Fibroblast of lung (primary cell): Measurements from ENCODE around the gene HCN2. TPM values are rescaled to one million over a fixed set of nuclear protein-coding genes. Genes with fewer than 3 reads are reported as not detected.

ENCODE experiments used
- DNase-seq, 2 donors: peaks; one replicate each; pipeline versions ENCODE4 v3.0.0 to v3.0.0-alpha.2; 2010; ENCODE audit warnings: low read depth in 2 of 2
- H2AFZ ChIP-seq: 2 replicates; pipeline ENCODE4 v1.5.1; 2012; ENCODE audit warnings: low read length, control low read depth, inconsistent platforms
- H3K27ac ChIP-seq: 2 replicates; pipeline ENCODE4 v1.5.1; 2011; ENCODE audit warnings: low read length, control low read depth; ENCODE audit not compliant: insufficient read depth
- H3K27me3 ChIP-seq: 2 replicates; pipeline ENCODE4 v1.5.1; 2011; ENCODE audit warnings: mild to moderate bottlenecking, low read length; ENCODE audit not compliant: control insufficient read depth, insufficient read depth
- H3K36me3 ChIP-seq: 2 replicates; pipeline ENCODE4 v1.5.1; 2011; ENCODE audit warnings: low read length; ENCODE audit not compliant: control insufficient read depth, insufficient read depth
- H3K4me1 ChIP-seq: 2 replicates; pipeline ENCODE4 v1.5.1; 2011; ENCODE audit warnings: low read length; ENCODE audit not compliant: control insufficient read depth, insufficient read depth; ENCODE audit errors: extremely low read depth
- H3K4me2 ChIP-seq: 2 replicates; pipeline ENCODE4 v1.5.1; 2011; ENCODE audit warnings: low read length, control low read depth; ENCODE audit not compliant: insufficient read depth; ENCODE audit errors: extremely low read depth
- H3K4me3 ChIP-seq, 4 experiments: fragments of 200-600 bp in 1 of 4; sonication (generic) in 1 of 4; replicated peaks in 1 of 4; 2 replicates each; pipeline ENCODE4 v1.5.1; 2011 to 2016; ENCODE audit warnings: low read length in 4 of 4, low read depth in 3 of 4, mild to moderate bottlenecking in 3 of 4, control low read depth in 2 of 4, inconsistent platforms in 1 of 4, mixed read lengths in 1 of 4; ENCODE audit not compliant: insufficient read depth in 1 of 4; ENCODE audit errors: control extremely low read depth in 1 of 4
- H3K79me2 ChIP-seq: 2 replicates; pipeline ENCODE4 v1.5.1; 2012; ENCODE audit warnings: mild to moderate bottlenecking, low read length, inconsistent platforms; ENCODE audit not compliant: control insufficient read depth, insufficient read depth
- H3K9ac ChIP-seq: 2 replicates; pipeline ENCODE4 v1.5.1; 2011; ENCODE audit warnings: mild to moderate bottlenecking, low read length, control low read depth; ENCODE audit not compliant: insufficient read depth
- H3K9me3 ChIP-seq: 2 replicates; pipeline ENCODE4 v1.5.1; 2012; ENCODE audit warnings: low read depth, low read length; ENCODE audit not compliant: control insufficient read depth, insufficient read depth
- H4K20me1 ChIP-seq: 2 replicates; pipeline ENCODE4 v1.5.1; 2011; ENCODE audit warnings: low read length; ENCODE audit not compliant: control insufficient read depth, insufficient read depth; ENCODE audit errors: extremely low read depth
- CTCF ChIP-seq, 2 donors: IDR thresholded peaks in 1 of 2; conservative IDR thresholded peaks in 1 of 2; 1 replicate in 1 of 2; 2 replicates in 1 of 2; pipeline ENCODE4 v1.5.1; 2011 to 2012; ENCODE audit warnings: low read length in 2 of 2, control low read depth in 1 of 2, inconsistent platforms in 1 of 2, low read depth in 1 of 2, mild to moderate bottlenecking in 1 of 2
- EZH2 ChIP-seq: IDR thresholded peaks from 2 replicates; pipeline ENCODE4 v1.5.1; 2012; ENCODE audit warnings: low read length, control low read depth, mild to moderate bottlenecking; ENCODE audit errors: missing control alignments
- polyA plus RNA-seq, 2 donors: library from polyadenylated mRNA; depleted of rRNA in 1 of 2; stranded (reverse) in 1 of 2; unstranded in 1 of 2; fragments of >200 nt; gene quantifications; 2 replicates each; pipeline ENCODE4 v1.2.1, GENCODE V29; 2011 to 2012; ENCODE audit warnings: missing spikeins in 1 of 2
- total RNA-seq: library from RNA; depleted of rRNA; stranded (reverse); fragments of >200 nt; gene quantifications from 2 replicates; pipeline ENCODE4 v1.2.1, GENCODE V29; 2014

Gene HCN2
- total and polyA plus RNA-seq, 2 donors (not counting 1 experiment from before 2014, with no cell fraction given), result 0.49 to 0.50 TPM

- TF ChIP-seq EZH2 (no peak), CTCF (conservative IDR thresholded peaks at IDR 0.05 in 1 of 2, IDR thresholded peaks at IDR 0.05 in 1 of 2; ENCODE audit: low read depth in 1 of 2, low read length in 2 of 2) (no peak)
- Histone ChIP-seq H3K36me3 (peaks cover 21% of the 10 kb centered on the region), H3K27ac (no peak overlapping the region), H3K4me1 (no peaks in the 10 kb centered on the region), H3K27me3 (no peaks in the 10 kb centered on the region), H3K4me2 (no peak overlapping the region), H3K9ac (no peak overlapping the region), H4K20me1 (no peaks in the 10 kb centered on the region), H3K9me3 (no peaks in the 10 kb centered on the region), H3K4me3 (no peak overlapping the region), H3K79me2 (peaks cover 61% of the 10 kb centered on the region), H2AFZ (no peak overlapping the region)
- DNase-seq, result no peak
Observed at GRCh38 chr19:652467-653389, 63.0 kb downstream of the HCN2 start.

- peaks cover 68% of the 10 kb centered on the region for H3K79me2 ChIP-seq
- H2AFZ ChIP-seq, result no peak overlapping the region
- H3K4me1 ChIP-seq, result no peaks in the 10 kb centered on the region
- no peak overlapping the region for H3K4me3 ChIP-seq
- H3K27ac ChIP-seq, result no peak overlapping the region
- H3K27me3 ChIP-seq, result no peaks in the 10 kb centered on the region
- TF ChIP-seq CTCF (conservative IDR thresholded peaks at IDR 0.05 in 1 of 2, IDR thresholded peaks at IDR 0.05 in 1 of 2; ENCODE audit: low read depth in 1 of 2, low read length in 2 of 2), result no peak
- no peak for TF ChIP-seq EZH2
- no peaks in the 10 kb centered on the region for H3K9me3 ChIP-seq
- H4K20me1 ChIP-seq, result no peaks in the 10 kb centered on the region
- no peak overlapping the region for H3K4me2 ChIP-seq
- H3K36me3 ChIP-seq, result peaks cover 20% of the 10 kb centered on the region
- DNase-seq, result no peak
- H3K9ac ChIP-seq, result no peak overlapping the region
Observed at GRCh38 chr19:653425-653824, 63.7 kb downstream of the HCN2 start.

- Histone ChIP-seq H2AFZ (no peak overlapping the region), H3K4me3 (no peak overlapping the region), H3K4me2 (no peak overlapping the region), H3K27ac (no peak overlapping the region), H3K36me3 (peaks cover 16% of the 10 kb centered on the region), H3K79me2 (peaks cover 91% of the 10 kb centered on the region), H3K9me3 (no peaks in the 10 kb centered on the region), H3K4me1 (peaks cover 4% of the 10 kb centered on the region), H3K27me3 (no peaks in the 10 kb centered on the region), H4K20me1 (peaks cover 3% of the 10 kb centered on the region), H3K9ac (no peak overlapping the region)
- DNase-seq, result no peak
- no peak for TF ChIP-seq CTCF (conservative IDR thresholded peaks at IDR 0.05 in 1 of 2, IDR thresholded peaks at IDR 0.05 in 1 of 2; ENCODE audit: low read depth in 1 of 2, low read length in 2 of 2)
- TF ChIP-seq EZH2, result no peak
Observed at GRCh38 chr19:655691-656090, 66.0 kb downstream of the HCN2 start.
